ENCODE results near the gene PPCDC. TPM values are rescaled to one million over a fixed set of nuclear protein-coding genes. Genes with fewer than 3 reads are reported as not detected.

PPCDC gene
- total and polyA plus RNA-seq, 2 of the 4 experiments (the other 2 are of a cell fraction), result 13.3 to 16.3 TPM

- H3K9ac ChIP-seq (ENCODE audit: low read depth, low read length), result no peak overlapping the region
- H2AK9ac ChIP-seq (replicated peaks; ENCODE audit: low read depth, low read length, poor library complexity), result no peak overlapping the region
- H4K8ac ChIP-seq (ENCODE audit: low read depth in 2 of 2, low read length in 2 of 2), result no peak overlapping the region
- TF ChIP-seq NFE2L2 (IDR thresholded peaks at IDR 0.05; ENCODE audit: low read depth, low read length), result no peak
- no peak for TF ChIP-seq ELK1 (IDR thresholded peaks at IDR 0.05; ENCODE audit: borderline replicate concordance, low read depth, low read length)
- no peak for TF ChIP-seq FOS (IDR thresholded peaks at IDR 0.05; ENCODE audit: low read depth, low read length)
- no peak for TF ChIP-seq BHLHE40 (IDR thresholded peaks at IDR 0.05; ENCODE audit: low read depth, low read length)
- TF ChIP-seq RCOR1 (IDR thresholded peaks at IDR 0.05; ENCODE audit: insufficient replicate concordance, low read length), result no peak
- no peak for TF ChIP-seq USF2 (IDR thresholded peaks at IDR 0.05; ENCODE audit: low read depth, low read length)
- TF ChIP-seq MAZ (IDR thresholded peaks at IDR 0.05; ENCODE audit: borderline replicate concordance, low read depth, low read length), result no peak
- no peak for TF ChIP-seq POLR2A (IDR thresholded peaks at IDR 0.05; ENCODE audit: low read depth, low read length)
- TF ChIP-seq SMC3 (IDR thresholded peaks at IDR 0.05; ENCODE audit: low read depth, low read length), result no peak
- no peak for TF ChIP-seq CEBPB (IDR thresholded peaks at IDR 0.05; ENCODE audit: low read depth, low read length)
- no peak for TF ChIP-seq CTCF (conservative IDR thresholded peaks at IDR 0.05; ENCODE audit: low read depth, low read length)
- no peak for TF ChIP-seq RFX5 (IDR thresholded peaks at IDR 0.05; ENCODE audit: low read depth, low read length)
- no peak for TF ChIP-seq MAFK (IDR thresholded peaks at IDR 0.05; ENCODE audit: low read depth, low read length)
- TF ChIP-seq CHD1 (IDR thresholded peaks at IDR 0.05; ENCODE audit: low read depth, low read length), result no peak
- TF ChIP-seq MXI1 (IDR thresholded peaks at IDR 0.05; ENCODE audit: borderline replicate concordance, low read depth, low read length), result no peak
- no peak for TF ChIP-seq RAD21 (IDR thresholded peaks at IDR 0.05; ENCODE audit: low read length)
- peaks cover 9% of the 10 kb centered on the region for H3K4me1 ChIP-seq (ENCODE audit: control insufficient read depth, insufficient read depth, low read length)
- H2BK5ac ChIP-seq (ENCODE audit: low read depth, low read length, poor library complexity, severe bottlenecking), result no peak overlapping the region
- no TSS peak for BruUV-seq (replicated peaks)
- H3K56ac ChIP-seq (ENCODE audit: extremely low read depth, insufficient read depth, low read length), result no peak overlapping the region
- ATAC-seq (ENCODE audit: low read depth), result no peak
- no peak overlapping the region for H2BK15ac ChIP-seq (ENCODE audit: low read depth, low read length)
- no peak overlapping the region for H2BK120ac ChIP-seq (ENCODE audit: low read depth, low read length)
- ChIA-PET CTCF (interaction anchor here (1.8 kb wide), 1 partner anchor 167 kb away, joined by 4 read pairs; the partner anchor contains the start of gene C15orf39), POLR2A (ENCODE audit: unreplicated experiment) (no interaction called here)
- dilution Hi-C loops (cut with HindIII; ENCODE audit: low sequenced_read_pairs, unreplicated experiment) (no loop called here), in situ Hi-C loops (cut with MboI; ENCODE audit: low sequenced_read_pairs) (no loop called here), intact Hi-C loops (cut with micrococcal nuclease) (no loop called here)
- no peaks in the 10 kb centered on the region for H3K27me3 ChIP-seq (ENCODE audit: control insufficient read depth, insufficient read depth, low read length)
- H4K5ac ChIP-seq (ENCODE audit: low read depth, low read length), result no peak overlapping the region
- H4K91ac ChIP-seq (ENCODE audit: insufficient read depth, low read depth, low read length), result no peak overlapping the region
- no peak overlapping the region for H3K27ac ChIP-seq (ENCODE audit: insufficient read depth, low read length)
- H3K79me1 ChIP-seq (ENCODE audit: low read depth in 1 of 2, low read length in 2 of 2), result peaks cover 7 to 17% of the 10 kb centered on the region in 2 experiments; a peak in 3 of 4 replicates
- 100% methylated on average over 1 of the region's 8 CpGs; no CpG with 5 or more reads in 1 of the 2 experiments for WGBS, 2 experiments (ENCODE audit: extremely low coverage in 2 of 2, insufficient read length in 1 of 2)
- no peak for DNase-seq
- peaks cover 6% of the 10 kb centered on the region; the same call in 1 of the 2 replicates for H3K9me1 ChIP-seq (ENCODE audit: insufficient read depth, low read length)
- H2BK20ac ChIP-seq (ENCODE audit: low read depth, low read length), result no peak overlapping the region
- no peaks in the 10 kb centered on the region; the same call in 1 of the 2 replicates for H3K36me3 ChIP-seq (ENCODE audit: control insufficient read depth, insufficient read depth, low read length)
- H3K23ac ChIP-seq (ENCODE audit: low read depth, low read length), result no peak overlapping the region
- H2AK5ac ChIP-seq (ENCODE audit: low read depth, low read length), result no peak overlapping the region
- H3K4ac ChIP-seq (ENCODE audit: low read depth, low read length), result no peak overlapping the region
- no peak overlapping the region for H2AFZ ChIP-seq (replicated peaks; ENCODE audit: low read length, poor library complexity)
- no peaks in the 10 kb centered on the region for H4K20me1 ChIP-seq (ENCODE audit: insufficient read depth, low read length)
- H3K4me3 ChIP-seq (ENCODE audit: insufficient read depth, low read depth, low read length), result no peak overlapping the region
- no peak overlapping the region for H3K4me2 ChIP-seq (ENCODE audit: low read depth, low read length)
- H3K14ac ChIP-seq (replicated peaks; ENCODE audit: low read depth, low read length), result no peak overlapping the region
- no peak overlapping the region for H3K18ac ChIP-seq (ENCODE audit: low read depth, low read length)
- H3K9me3 ChIP-seq (ENCODE audit: control insufficient read depth, insufficient read depth, low read length), result no peaks in the 10 kb centered on the region
Measured at GRCh38 chr15:75034615-75035014, 11.2 kb downstream of the PPCDC start.
